ENCODE measurements around the gene FBN3.
"Not testable (repeated sequence)": the region's sequence is repeated elsewhere in the genome, so short reads cannot be mapped to it uniquely, and the experiment has no call there.

FBN3 gene

DNA sequence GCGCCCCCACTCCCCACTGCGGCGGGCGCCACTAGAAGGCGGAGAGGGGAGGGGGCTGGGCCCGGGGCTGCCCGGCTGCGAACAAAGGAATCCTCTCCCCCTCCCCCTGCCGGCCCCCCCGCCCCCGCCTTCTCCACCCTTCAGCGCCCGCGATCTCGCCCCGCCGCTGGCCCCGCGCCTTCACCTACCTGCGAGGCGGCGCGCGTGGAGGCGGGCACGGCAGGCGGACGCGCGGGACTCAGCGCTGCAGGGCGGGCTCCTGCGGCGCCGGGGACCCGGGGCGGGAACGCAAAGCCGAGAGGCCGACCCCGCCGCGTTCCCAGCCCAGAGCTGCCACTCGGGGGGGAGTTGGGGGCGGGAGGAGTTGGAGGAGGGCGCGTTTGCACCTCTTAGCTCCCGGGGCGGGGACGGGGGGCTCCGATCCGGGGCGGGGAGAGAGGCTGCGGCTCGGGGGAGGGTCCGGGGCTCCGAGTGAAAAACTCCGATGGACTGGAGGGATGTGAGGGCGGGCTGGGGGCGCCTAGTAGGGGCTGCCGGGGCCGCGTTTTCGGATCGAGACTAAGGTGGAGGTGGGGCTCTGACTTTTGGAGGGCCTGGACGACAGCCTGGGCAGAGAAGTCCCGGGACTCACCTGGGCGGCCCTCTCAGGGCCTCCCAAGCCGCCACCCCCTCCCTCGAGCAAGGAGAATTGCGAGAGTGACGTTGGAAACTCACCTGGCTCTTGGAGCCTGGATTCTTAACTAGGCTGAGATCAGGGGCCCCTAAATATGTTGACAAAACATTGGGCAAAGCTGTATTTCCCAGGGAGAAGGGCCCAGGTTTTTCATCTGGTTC lies at the start of gene FBN3:
FBN3 (minus strand) TSS at position 332 of the 834 bp plus-strand sequence. CDS start 2,112 bp downstream, outside the sequence.
- DNase-seq (ENCODE audit: low read depth in 3 of 3): no peak

DNA sequence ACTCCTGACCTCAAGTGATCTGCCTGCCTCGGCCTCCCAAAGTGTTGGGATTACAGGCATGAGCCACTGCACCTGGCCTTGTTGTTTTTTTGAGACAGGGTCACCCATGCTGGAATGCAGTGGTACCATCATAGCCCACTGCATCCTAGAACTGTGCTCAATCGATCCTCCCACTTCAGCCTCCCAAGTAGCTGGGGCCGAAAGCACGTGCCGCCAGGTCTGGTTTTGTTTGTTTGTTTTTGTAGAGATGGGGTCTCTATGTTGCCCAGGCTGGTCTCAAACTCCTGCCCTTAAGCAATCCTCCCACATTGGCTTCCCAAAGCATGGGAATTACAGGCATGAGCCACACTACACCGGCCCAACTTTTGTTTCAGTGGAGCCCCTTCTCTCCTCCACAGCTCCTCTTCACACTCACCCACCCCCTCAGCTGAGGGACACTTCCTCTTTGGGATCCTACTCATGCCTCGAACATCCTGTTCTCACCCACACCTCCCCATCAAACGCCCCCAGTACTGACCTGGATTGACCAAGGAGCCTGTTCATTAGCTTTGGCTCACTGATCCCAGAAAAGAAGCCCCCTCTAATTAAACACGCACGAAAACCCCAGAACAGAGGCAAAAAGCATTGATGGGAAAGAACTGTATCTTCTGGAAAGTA lies 47.0 kb upstream of the FBN3 start:
- no peak for DNase-seq (ENCODE audit: low read depth in 3 of 3)

- DNase-seq (ENCODE audit: low read depth in 3 of 3): peak in 1 of 3 experiments; percentile 25
These were observed 45.3 kb upstream of the FBN3 start for GRCh38 chr19:8194528-8195267.

DNA sequence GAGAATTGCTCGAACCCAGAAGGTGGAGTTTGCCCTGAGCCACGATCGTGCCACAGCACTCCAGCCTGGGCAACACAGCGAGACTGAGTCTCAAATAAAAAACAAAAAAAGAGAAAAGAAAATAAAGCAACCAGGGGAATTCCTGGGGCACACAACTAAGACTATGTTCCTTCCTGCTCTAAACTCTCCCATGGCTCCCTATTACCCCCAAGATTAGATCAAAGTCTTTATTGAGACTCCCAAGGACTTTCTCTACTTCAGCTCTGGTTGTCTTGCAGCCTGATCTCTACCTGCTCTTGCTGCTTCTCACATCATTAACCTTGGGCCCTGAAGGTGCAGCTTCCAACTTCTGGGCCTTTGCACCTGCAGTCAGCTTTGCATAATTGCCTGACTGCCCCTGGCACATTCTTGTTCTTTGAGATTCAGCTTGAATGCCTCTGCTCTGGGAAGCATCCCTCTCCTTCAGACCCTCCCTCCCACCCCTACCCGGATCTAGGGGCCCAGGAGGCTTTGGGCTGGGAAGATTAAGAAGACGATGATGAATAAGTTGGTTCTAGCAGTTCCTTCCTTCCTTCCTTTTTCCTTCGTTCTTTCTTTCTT lies 42.9 kb upstream of the FBN3 start:
- DNase-seq (ENCODE audit: low read depth in 3 of 3): no peak

GRCh38 chr19:8185343-8186068 lies 36.1 kb upstream of the FBN3 start:
- DNase-seq (ENCODE audit: low read depth in 3 of 3): no peak

DNA sequence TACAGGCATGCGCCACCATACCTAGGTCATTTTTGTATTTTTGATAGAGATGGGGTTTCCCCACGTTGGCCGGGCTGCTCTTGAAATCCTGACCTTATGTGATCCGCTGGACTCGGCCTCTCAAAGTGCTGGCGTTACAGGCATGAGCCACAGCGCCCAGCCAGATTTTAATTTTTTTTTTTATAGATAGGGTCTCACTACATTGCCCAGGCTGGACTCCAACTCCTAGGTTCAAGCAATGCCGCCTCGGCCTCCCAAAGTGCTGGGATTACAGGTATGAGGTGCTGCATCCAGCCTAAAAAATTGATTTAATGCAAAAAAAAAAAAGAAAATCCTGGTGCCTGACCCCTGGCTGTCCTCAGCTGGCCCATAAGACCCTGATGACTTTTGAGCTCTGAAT lies 34.9 kb upstream of the FBN3 start:
- DNase-seq (ENCODE audit: low read depth in 3 of 3): no peak

- DNase-seq (ENCODE audit: low read depth in 3 of 3): no peak
These were observed 30.6 kb upstream of the FBN3 start for GRCh38 chr19:8180018-8180417.

DNA sequence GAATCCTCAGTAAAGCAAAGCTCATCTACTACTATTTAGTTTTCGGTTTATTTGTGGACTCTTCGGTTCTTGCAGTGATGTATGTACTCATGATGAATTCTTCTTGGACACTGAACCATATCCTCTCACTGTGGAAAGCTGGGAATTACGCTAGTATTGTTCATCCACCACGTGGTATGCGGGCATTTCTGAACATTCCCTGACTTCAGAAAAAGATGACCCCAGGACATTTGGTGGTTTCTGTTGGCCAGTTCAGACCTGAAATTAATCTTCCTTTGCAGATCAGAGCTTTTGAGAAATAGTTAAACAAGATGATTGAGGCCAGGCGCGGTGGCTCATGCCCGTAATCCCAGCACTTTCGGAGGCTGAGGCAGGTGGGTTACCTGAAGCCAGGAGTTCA lies 25.3 kb upstream of the FBN3 start:
- DNase-seq (ENCODE audit: low read depth in 3 of 3): no peak

GRCh38 chr19:8168537-8168936 lies 19.1 kb upstream of the FBN3 start:
- no peak for DNase-seq (ENCODE audit: low read depth in 3 of 3)

GRCh38 chr19:8167985-8168384 lies 18.6 kb upstream of the FBN3 start:
- no peak for DNase-seq (ENCODE audit: low read depth in 3 of 3)

GRCh38 chr19:8163759-8164158 lies 14.4 kb upstream of the FBN3 start:
- no peak for DNase-seq (ENCODE audit: low read depth in 3 of 3)

DNA sequence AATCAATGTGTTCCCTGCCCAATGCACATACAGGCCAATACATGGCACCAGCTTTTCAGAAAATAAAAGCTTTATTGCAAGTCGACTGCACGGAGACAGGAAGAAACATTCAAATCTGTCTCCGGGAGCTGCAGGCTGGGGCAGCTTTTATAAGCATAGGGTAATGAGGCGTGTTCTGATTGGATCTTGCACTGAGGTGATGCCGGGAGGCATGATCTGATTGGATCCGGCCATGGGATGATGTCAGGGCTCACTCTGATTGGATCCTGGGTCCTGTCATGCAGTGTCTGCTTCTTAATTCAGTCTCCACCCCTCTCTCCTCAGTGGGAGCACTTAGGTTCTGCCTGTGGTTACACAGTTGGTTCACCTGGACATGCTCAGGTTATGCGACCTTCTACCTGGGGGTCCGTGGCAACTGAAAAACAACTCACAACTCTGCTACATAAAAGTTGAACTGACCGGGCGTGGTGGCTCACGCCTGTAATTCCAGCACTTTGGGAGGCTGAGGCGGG lies 11.8 kb upstream of the FBN3 start:
- no peak for DNase-seq (ENCODE audit: low read depth in 3 of 3)

DNA sequence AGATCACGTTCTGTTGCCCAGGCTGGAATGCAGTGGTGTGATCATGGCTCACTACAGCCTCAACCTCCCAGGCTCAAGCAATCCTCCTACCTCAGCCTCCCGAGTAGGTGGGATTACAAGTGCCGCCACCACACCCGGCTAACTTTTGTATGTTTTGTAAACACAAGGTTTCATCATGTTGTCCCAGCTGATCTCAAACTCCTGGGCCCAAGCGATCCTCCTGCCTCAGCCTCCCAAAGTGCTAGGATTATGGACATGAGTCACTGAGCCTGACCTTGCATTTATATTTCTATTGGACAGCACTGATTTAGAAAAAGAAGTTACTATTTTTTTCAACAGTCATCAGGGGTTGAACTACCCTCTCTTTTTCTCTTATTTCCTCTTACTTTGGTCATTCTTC lies 9.9 kb upstream of the FBN3 start:
- not testable (repeated sequence) for DNase-seq (ENCODE audit: low read depth in 3 of 3)

- peak in 1 of 3 experiments; percentile 16 for DNase-seq (ENCODE audit: low read depth in 3 of 3)
These were observed 9.2 kb upstream of the FBN3 start for GRCh38 chr19:8158411-8159074.

DNA sequence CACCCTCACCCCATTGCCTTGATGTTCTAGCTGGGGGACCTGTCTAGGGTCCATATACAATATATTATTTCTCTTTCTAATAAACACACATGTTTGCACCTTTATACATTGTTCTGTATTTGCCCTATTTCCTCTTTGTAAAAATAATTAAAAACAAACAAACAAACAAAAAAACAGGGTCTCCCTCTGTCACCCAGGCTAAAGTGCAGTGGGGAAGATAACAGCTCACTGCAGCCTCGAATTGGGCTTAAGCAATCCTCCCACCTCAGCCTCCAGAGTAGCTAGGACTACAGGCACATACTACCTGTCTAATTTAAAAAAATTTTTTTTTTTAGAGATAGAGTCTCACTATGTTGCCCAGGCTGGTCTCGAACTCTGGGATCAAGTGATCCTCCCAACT lies 5.9 kb upstream of the FBN3 start:
- no peak for DNase-seq (ENCODE audit: low read depth in 3 of 3)

DNA sequence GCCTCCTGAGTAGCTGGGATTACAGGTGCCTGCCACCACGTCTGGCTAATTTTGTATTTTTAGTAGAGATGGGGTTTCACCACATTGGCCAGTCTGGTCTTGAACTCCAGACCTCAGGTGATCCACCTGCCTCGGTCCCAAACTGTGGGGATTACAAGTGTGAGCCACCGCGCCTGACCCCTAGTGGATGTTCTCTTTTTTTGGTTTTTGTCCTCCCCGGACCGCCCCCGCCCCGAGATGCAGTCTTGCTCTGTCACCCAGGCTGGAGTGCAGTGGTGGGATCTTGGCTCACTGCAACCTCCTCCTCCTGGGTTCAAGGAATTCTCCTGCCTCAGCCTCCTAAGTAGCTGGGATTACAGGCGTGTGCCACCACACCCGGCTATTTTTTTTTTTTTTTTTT lies 4.6 kb upstream of the FBN3 start:
- peak in 1 of 3 experiments; percentile 31 for DNase-seq (ENCODE audit: low read depth in 3 of 3)

DNA sequence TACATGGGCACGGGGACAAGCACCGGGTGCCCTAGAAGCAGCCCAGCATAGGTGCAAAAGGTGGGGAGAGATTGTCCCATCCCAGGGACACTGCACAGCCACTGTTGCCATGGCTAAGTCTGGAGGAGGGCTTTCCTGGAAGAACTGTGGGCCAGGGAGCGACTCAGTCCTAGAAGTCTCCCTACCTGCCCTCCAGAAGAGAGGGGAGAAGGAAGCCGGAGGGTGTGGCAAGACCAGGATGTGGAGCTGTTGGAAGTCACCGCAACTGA lies 2.3 kb upstream of the FBN3 start:
- no peak for DNase-seq (ENCODE audit: low read depth in 3 of 3)

- no peak for DNase-seq (ENCODE audit: low read depth in 3 of 3)
These were observed 1.8 kb upstream of the FBN3 start for GRCh38 chr19:8150998-8151766.

- DNase-seq (ENCODE audit: low read depth in 3 of 3): no peak
These were observed 930 bp upstream of the FBN3 start for GRCh38 chr19:8150178-8150865.
